Stimulated activated CD8-positive, alpha-beta memory T cell treated with anti-CD3 and anti-CD28 coated beads, Interleukin-2, amount 100 ng/mL, for 1 hour (primary cell): Measurements from ENCODE around the gene WNT2.

Source experiments
- DNase-seq, 2 donors: peaks; one replicate each; pipeline ENCODE4 v3.0.0-alpha.2; 2020; ENCODE audit warnings: low read depth in 2 of 2

Gene WNT2

DNA sequence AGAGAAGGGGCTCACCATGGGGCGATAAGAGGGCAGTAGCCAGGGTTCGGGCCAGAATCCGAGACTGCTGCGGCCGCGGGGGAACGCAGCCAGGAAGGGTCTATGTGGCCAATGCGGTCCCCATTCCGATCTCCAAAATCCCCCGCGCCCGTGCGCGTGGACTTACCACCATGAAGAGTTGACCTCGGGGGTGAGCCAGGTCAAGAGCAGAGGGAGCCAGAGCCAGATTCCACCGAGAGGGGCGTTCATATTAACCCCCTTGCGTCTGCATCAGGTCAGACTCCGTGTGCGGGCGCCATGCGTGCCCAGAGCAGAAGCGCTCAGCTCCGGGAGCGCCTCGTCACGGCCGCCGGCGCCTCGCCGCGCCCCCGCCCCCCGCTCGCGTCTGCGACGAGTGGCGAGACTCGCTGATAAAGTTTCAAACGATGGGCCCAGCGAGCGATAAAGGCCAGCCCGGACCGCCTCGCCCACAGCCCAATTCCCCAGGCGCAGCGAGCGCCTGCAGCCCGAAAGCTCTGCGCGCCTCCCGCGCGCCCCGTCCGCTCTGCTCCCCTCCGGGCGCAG lies at the start of gene WNT2:
Gene WNT2, minus strand, starts transcription at position 318 of the 564 bp plus-strand sequence. Its CDS starts 69 bp downstream, at position 249.
- no peak for DNase-seq

DNA sequence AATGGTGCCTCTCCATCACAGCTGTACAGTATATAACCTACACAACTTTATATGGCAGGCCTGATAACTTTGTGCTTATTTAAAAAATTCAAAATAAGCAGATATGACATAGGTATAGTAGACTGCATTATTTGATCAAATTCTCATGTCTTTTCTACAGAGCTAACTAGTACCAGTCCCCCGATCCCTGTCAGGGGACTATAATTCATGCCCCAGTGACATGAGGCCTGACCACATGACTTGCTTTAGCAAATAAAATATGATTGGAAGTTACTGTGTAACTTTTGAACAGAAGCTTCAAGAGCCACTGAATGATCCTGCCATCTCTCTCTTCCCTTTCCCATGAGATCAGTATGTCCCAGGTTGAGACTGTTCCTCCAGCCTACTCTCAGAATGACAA lies 49.2 kb upstream of the WNT2 start:
- DNase-seq, result no peak

- no peak for DNase-seq
These were observed 41.7 kb upstream of the WNT2 start for GRCh38 chr7:117364339-117365080.

DNA sequence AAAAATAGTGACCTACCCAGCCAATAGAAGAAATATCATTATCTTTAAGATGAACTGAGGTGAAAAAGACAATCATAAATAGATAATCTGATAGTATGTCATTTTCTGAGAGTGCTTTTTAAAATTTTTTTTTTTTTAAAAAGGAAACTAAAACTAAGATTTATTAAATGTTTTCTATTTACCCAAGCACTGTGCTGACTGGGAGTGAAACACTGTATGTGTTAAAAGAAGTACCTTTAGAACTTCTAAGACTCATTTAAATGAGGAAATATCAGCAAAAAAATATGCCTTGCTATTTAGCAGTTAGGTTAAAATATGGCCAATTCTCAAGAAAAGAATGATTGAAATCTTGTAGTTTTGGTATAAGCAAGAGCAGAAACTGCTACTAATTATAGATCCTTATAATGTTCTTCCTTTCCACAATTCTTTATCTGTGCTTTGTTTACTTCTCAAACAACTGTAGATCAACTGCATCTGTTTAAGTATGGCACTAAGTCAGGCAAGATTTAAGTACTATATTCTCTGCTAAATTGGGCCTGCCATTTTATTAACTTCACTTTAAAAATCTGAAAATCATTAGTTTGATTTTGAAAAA lies 39.5 kb upstream of the WNT2 start:
- no peak for DNase-seq

- DNase-seq, result no peak
These were observed 27.2 kb upstream of the WNT2 start for GRCh38 chr7:117350027-117350426.

DNA sequence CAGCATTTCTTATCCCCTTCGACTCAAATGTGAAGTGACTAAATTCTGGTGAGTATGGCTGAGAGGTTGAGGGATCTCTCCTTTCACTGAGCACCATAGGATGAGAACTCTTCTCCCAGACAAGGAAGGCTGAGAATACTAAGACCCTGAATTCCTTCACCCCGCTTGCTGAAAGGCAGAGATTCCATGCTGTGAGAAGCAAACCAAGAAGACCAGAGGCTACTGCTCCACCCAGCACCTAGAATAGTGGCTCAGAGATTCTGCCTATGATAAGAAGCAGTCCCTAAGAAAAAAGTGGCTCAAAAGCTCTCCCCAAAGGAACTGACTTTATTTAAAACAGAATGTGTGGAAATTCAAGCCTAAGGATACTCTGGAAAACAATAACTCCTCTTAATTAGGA lies 26.7 kb upstream of the WNT2 start:
- DNase-seq, result no peak

DNA sequence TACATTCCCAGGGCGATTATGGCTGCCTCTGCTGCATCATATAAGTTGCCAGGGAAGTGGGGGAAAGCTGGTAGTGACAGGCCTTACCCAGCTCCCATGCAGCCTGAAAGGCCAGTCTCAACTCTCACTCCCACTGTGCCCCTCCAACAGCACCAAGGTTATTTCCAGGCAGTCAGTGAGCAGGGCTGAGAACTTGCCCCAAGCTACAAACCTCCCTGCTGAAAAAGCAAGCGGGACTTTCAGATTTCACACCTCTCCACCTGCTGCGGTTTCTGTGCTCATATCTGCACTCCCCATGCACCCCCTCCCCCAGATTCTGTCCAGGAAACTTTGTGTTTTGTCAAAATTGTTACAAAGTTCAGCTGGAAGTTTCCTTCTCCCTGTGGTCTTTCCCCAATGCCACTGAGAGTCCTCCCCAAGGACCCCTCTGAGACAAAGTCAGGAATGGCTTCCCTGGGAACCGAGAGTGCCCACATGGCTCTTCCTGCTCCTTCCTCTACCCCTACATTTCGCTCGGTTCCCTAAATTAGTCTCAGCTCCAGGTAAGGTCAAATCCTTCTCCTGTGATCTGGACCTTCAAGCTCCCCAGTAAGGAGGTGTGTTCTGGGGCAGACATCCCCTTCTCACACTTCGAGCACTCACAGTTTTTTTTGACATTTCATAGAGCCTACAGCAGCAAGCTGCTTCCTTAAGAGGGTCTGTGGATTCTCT lies 25.3 kb upstream of the WNT2 start:
- DNase-seq, result no peak

DNA sequence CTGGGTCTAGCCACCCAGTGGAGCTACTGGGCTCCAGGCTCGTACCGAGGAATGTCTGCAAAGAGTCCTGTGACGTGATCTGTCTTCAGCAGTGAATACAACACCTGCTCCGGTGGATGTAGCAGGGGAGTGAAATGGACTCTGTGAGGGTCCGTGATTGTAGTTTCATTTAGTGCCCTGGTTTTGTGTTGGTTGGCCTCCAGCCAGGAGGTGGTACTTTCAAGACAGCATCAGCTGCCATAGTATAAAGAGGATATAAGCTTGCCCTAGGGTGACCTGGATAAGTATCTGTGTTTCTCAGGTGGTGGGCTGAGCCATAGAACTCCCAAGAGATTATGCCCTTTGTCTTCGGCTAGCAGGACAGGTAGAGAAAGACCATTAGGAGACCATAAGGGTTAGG lies 24.6 kb upstream of the WNT2 start:
- no peak for DNase-seq

DNA sequence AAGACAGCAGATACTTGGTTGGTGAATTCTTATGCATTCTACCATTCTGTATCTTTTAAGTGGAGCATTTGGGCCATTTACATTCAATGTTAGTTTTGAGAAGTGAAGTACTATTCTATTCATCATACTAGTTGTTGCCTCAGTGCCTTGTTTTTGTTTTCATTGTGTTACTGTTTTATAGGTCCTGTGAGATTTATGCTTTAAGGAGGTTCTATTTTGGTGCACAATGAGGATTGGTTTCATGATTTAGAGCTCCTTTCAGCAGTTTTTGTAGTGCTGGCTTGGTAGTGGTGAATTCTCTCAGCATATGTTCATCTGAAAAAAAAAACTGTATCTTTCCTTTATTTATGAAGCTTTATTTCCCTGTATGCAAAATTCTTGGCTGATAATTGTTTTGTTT lies 23.3 kb upstream of the WNT2 start:
- DNase-seq, result no peak

DNA sequence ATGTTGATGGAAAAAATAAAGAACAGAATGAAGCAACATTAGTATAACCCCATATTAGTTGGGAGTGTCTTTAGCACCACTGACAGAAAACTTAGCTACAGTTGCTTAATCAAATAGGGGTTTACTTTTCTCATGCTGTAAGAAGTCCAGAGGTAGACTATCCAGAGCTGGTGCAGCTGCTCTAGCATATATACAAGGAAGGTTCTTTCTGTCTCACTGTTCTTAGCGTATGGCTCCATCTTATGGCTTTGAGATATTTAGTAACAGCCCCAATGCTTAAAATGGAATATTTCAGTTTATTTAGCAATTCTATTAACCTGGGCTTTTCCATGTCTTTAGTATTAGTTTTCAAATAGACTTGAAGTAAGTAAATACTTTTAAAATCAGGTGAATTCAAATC lies 15.2 kb upstream of the WNT2 start:
- DNase-seq, result no peak

DNA sequence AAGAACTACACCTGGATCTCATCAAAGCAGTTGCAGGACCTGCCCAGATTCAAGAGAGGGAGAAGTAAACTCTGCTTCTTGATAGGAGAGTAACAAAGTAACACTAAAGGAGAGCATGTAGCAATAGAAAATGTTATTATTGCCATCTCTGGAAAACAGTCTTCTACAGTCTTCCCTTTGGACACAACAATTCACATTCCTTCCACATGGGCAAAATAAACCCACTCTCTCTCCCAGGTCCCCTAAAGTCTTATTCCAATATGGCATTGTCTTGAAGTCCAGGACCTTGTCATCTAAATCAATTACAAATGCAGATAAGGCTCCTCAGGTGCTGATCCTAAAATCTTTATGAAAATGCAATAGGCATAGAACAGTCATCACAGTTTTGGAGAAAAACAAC lies 10.3 kb upstream of the WNT2 start:
- no peak for DNase-seq

- DNase-seq, result no peak
These were observed 9.2 kb upstream of the WNT2 start for GRCh38 chr7:117332031-117332430.

- no peak for DNase-seq
These were observed 3.0 kb upstream of the WNT2 start for GRCh38 chr7:117325836-117326235.

DNA sequence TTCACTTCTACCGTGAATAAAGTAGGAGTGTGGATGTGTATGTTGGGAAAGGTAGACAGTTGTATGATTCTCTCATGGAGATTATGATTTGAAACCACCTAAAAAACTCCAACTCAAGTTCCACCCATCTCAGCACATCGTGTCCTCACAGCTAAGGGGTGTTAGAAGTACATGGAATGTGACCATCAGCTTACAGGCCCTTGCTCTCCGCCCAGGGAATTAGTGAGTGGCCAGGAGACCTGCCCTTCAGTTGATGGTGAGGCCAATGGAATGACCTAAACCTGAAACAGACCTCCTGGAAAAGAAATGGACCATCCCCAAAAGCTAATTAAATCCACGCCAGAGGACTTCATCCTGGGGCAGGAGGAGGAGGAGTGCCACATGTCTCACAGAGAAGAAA lies 2.1 kb upstream of the WNT2 start:
- DNase-seq, result no peak

- no peak for DNase-seq
These were observed 1.2 kb upstream of the WNT2 start for GRCh38 chr7:117323851-117324711.

DNA sequence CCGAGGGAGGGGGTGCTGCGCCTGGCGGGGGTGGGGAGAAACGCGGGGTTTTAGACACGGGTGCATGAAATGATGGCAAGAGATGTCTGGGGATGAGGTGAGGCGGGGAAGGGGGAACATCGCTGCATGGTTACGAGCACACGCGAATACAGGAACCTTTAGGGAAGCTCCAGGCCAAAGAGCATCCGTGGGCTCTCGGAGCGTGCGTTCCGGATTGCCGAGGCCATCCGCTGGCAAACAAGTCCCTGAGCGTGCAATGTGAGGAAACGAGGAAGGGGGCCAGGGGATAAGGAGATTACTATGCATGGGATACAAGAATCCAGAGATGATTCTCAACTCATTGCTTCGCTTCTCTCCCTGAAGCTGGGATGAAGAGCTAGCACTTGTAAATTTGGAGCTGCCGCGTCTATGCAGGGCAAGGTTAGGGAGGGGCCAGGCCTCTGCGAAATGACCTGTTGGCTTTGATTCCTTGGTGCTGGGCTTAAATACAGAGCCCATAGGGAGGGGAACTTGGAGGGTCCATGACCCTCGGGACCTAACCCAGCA lies 520 bp upstream of the WNT2 start:
- no peak for DNase-seq

DNA sequence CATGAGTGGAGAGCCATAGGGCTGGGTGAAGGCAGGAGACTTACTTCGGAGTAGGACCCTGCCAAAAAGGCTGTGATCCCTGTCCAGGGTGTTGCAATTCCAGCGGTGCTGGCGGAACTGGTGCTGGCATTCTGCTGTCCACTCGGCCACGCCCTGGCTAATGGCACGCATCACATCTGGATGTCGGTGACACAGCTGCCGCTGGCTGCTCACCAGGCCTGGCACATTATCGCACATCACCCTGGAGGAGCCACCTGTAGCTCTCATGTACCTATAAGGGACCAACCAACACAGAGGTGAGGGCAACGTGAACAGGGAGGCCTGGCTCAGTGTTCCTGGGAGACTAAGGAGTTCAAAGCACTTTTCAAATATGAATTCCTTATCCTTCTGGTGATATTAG lies 2.3 kb downstream of the WNT2 start:
- no peak for DNase-seq

GRCh38 chr7:117319181-117319580 lies 3.7 kb downstream of the WNT2 start:
- no peak for DNase-seq

- DNase-seq, result no peak
These were observed 9.3 kb downstream of the WNT2 start for GRCh38 chr7:117313582-117313981.

- DNase-seq, result no peak
These were observed 10.0 kb downstream of the WNT2 start for GRCh38 chr7:117312593-117313580.
